ENCODE measurements around the gene VSIG8.
A peak's percentile ranks its signal among the peaks of the same experiment; 100 is the strongest.

The VSIG8 gene

DNA sequence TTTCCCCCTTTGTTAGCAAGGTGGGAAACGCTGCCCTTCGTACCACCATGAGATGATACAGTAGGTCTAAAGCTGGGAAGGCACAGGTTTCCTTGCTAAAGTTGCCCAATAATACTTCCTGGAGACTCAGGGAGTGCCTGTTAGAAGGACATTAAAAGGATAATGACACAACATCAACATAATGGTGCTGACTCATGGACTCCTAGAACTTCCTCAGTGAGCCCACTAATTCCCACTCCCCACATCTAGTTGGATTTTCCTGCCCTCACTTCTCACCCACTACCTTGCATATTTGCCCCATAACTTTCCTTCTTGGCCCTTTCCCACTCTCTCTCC lies 20.0 kb upstream of the VSIG8 start:
- no peak for DNase-seq

- DNase-seq, result peak in 2 of 14 donors; percentile 8 to 33
Observed at GRCh38 chr1:159881622-159882526, 19.4 kb upstream of the VSIG8 start.

- no peak for DNase-seq
Observed at GRCh38 chr1:159880430-159880829, 18.0 kb upstream of the VSIG8 start.

DNA sequence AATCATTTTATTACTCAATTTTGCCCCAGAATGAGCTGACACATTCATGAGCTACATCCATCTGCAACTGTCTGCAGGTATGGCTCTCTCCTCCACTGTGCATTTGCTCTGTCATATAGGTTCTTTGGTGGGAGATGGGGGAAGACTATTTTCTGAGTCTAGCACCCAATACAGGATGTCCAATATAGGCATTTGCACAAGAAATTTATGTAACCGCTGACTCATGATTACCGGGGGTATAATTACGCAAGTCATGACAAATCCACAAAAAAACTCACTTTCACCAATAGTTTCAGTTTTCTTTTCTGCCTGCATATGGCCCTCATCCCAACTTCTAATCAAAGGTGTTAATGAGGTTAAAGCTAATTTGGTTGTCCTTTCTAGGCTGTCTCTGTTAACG lies 17.5 kb upstream of the VSIG8 start:
- no peak for DNase-seq

- DNase-seq, result no peak
Observed at GRCh38 chr1:159879136-159879535, 16.7 kb upstream of the VSIG8 start.

DNA sequence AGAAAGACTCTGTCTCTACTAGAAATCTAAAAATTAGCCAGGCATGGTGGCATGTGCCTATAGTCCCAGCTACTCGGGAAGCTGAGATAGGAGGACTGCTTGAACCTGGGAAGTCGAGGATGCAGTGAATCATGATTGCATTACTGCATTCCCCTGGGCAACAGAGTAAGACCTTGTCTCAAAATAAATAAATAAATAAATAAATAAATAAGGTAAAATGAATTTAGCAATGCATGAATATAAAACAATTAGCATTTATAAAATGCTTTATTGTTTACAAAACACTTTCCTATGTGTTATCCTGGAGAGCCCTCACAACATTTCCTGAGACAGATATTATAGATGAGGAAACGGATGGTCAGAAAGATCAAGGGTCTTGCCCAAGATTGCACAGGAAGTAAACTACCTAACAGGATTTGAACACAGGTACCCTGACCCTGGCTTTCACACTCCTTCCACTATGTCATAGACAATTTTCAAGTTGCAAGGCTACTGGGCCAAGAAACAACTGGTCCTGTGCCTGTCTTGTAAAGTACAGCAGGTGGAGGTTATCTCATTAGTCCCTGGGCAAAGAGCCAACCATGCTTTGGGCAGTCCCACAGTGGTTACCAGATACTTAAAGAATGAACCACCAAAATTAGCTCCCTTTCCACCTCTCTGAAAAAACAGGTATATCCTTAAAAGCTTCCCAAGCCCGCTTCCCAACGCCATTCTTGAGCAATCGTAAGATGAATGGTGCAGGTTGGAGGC lies 15.4 kb upstream of the VSIG8 start:
- no peak for DNase-seq

- DNase-seq, result no peak
Observed at GRCh38 chr1:159873530-159874143, 11.2 kb upstream of the VSIG8 start.

DNA sequence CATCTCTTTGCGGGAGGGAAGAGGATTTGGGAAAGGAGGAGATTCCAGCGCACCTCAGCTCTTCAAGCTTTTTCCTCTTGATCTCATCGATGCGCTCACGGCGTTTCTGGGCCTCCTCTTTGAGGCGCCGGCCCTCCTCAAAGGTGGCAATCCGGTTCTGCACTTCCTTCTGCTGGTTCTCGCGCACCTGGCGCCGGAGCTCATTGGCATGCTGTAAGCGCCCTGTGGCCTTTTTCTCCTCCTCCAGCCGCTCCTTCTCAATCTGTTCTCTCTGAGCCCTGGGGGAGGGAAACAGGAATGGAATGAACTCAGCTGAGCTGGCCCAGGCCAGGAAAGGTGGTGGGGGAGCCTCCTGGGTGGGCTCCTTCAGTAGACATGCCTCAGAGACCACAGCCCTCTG lies 10.4 kb upstream of the VSIG8 start:
- peak in 1 of 14 donors; percentile 66 for DNase-seq

- DNase-seq, result no peak
Observed at GRCh38 chr1:159870704-159871103, 8.2 kb upstream of the VSIG8 start.

GRCh38 chr1:159869607-159870006 lies 7.2 kb upstream of the VSIG8 start:
- no peak for DNase-seq

GRCh38 chr1:159869173-159869572 lies 6.7 kb upstream of the VSIG8 start:
- DNase-seq, result no peak

- DNase-seq, result peak in 1 of 14 donors; percentile 79
Observed at GRCh38 chr1:159868766-159869165, 6.3 kb upstream of the VSIG8 start.

- peak in 1 of 14 donors; percentile 9 for DNase-seq
Observed at GRCh38 chr1:159867664-159868026, 5.2 kb upstream of the VSIG8 start.

GRCh38 chr1:159866905-159867663 lies 4.6 kb upstream of the VSIG8 start:
- DNase-seq, result no peak

GRCh38 chr1:159866066-159866465 lies 3.6 kb upstream of the VSIG8 start:
- no peak for DNase-seq

DNA sequence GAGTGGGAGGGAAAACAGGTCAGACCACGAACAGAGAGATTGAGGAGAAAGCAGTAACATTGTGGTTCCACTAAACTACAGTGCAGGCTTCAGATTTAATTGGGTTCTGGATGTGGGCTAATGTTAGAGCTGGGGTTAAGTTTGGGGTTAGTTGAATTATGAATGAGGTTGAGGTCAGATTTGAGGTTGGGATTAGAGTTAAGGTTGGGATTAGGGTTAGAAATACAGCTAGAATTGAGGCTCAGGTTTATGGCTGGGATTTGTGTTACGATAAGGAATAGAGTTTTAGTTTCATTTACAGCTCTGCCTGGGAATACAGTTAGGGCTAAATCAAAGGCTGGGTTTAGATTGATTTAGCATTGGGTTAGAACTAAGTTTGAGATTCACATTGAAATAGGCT lies 1.8 kb upstream of the VSIG8 start:
- no peak for DNase-seq

DNA sequence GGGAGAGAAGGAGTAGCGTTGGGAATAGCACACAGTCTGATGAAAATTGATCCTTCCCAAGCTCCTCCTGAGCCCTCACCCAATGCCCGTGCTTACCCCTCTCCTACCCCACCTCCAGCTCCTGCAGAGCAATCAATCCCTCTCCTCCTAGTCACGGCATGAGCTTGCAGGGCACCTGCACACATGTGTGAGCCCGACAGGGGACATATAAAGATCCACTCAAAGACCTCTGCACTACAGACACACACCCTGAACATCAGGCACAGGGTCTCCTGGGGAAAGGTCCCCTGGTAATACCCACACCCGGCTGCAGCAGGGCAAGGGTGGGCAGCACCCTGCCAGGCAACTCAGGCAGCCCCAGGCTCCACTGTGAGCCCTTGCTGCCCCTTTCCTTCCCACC lies 426 bp downstream of the VSIG8 start:
- DNase-seq, result no peak

GRCh38 chr1:159861218-159861617 lies 1.2 kb downstream of the VSIG8 start:
- DNase-seq, result no peak

GRCh38 chr1:159860456-159860855 lies 2.0 kb downstream of the VSIG8 start:
- DNase-seq, result no peak

- no peak for DNase-seq
Observed at GRCh38 chr1:159859767-159860322, 2.6 kb downstream of the VSIG8 start.

GRCh38 chr1:159857889-159858288 lies 4.6 kb downstream of the VSIG8 start:
- no peak for DNase-seq

GRCh38 chr1:159856576-159856975 lies 5.9 kb downstream of the VSIG8 start:
- no peak for DNase-seq

Measured in C1 segment of cervical spinal cord (tissue), 14 donors.